Measurements from ENCODE around the gene SHANK1. TPM values are rescaled to one million over a fixed set of nuclear protein-coding genes. Genes with fewer than 3 reads are reported as not detected.

Gene SHANK1
- total and polyA plus RNA-seq, 2 of the 4 experiments (the other 2 are of a cell fraction), result 6.1 to 6.7 TPM

GRCh38 chr19:50645107-50645506 is 74.5 kb downstream of the SHANK1 start:
- Histone ChIP-seq H3K56ac (ENCODE audit: extremely low read depth, insufficient read depth, low read length) (no peak overlapping the region), H4K20me1 (ENCODE audit: insufficient read depth, low read length) (no peaks in the 10 kb centered on the region), H3K4me2 (ENCODE audit: low read depth, low read length) (no peak overlapping the region), H2AFZ (replicated peaks; ENCODE audit: low read length, poor library complexity) (no peak overlapping the region), H3K9ac (ENCODE audit: low read depth, low read length) (no peak overlapping the region), H3K23ac (ENCODE audit: low read depth, low read length) (no peak overlapping the region), H4K5ac (ENCODE audit: low read depth, low read length) (no peak overlapping the region), H3K27ac (ENCODE audit: insufficient read depth, low read length) (no peak overlapping the region), H3K4ac (ENCODE audit: low read depth, low read length) (no peak overlapping the region), H2BK5ac (ENCODE audit: low read depth, low read length, poor library complexity, severe bottlenecking) (no peak overlapping the region), H2BK20ac (ENCODE audit: low read depth, low read length) (no peak overlapping the region), H3K27me3 (ENCODE audit: control insufficient read depth, insufficient read depth, low read length) (peaks cover 3% of the 10 kb centered on the region), H3K18ac (ENCODE audit: low read depth, low read length) (no peak overlapping the region), H3K36me3 (ENCODE audit: control insufficient read depth, insufficient read depth, low read length) (no peaks in the 10 kb centered on the region), H3K79me1 (ENCODE audit: low read depth in 1 of 2, low read length in 2 of 2) (no peaks in the 10 kb centered on the region), H3K4me3 (ENCODE audit: insufficient read depth, low read depth, low read length) (no peak overlapping the region), H2AK5ac (ENCODE audit: low read depth, low read length) (no peak overlapping the region), H2BK120ac (ENCODE audit: low read depth, low read length) (no peak overlapping the region), H3K9me1 (ENCODE audit: insufficient read depth, low read length) (no peaks in the 10 kb centered on the region), H3K4me1 (ENCODE audit: control insufficient read depth, insufficient read depth, low read length) (no peaks in the 10 kb centered on the region), H3K9me3 (ENCODE audit: control insufficient read depth, insufficient read depth, low read length) (no peaks in the 10 kb centered on the region), H2BK15ac (ENCODE audit: low read depth, low read length) (no peak overlapping the region), H4K91ac (ENCODE audit: insufficient read depth, low read depth, low read length) (no peak overlapping the region), H2AK9ac (replicated peaks; ENCODE audit: low read depth, low read length, poor library complexity) (no peak overlapping the region), H3K14ac (replicated peaks; ENCODE audit: low read depth, low read length) (no peak overlapping the region), H4K8ac (ENCODE audit: low read depth in 2 of 2, low read length in 2 of 2) (no peak overlapping the region)
- POLR2A ChIA-PET (ENCODE audit: unreplicated experiment), result no interaction called here
- in situ Hi-C loops (cut with MboI; ENCODE audit: low sequenced_read_pairs), result no loop called here
- intact Hi-C loops (cut with micrococcal nuclease), result no loop called here
- no TSS peak for BruUV-seq (replicated peaks)
- TF ChIP-seq RFX5 (IDR thresholded peaks at IDR 0.05; ENCODE audit: low read depth, low read length) (no peak), MXI1 (IDR thresholded peaks at IDR 0.05; ENCODE audit: borderline replicate concordance, low read depth, low read length) (no peak), NFE2L2 (IDR thresholded peaks at IDR 0.05; ENCODE audit: low read depth, low read length) (no peak)
- 28% methylated on average over 6 of the region's 6 CpGs; no CpG with 5 or more reads in 1 of the 2 experiments for WGBS, 2 experiments (ENCODE audit: extremely low coverage in 2 of 2, insufficient read length in 1 of 2)
- dilution Hi-C loops (cut with HindIII; ENCODE audit: low sequenced_read_pairs, unreplicated experiment), result no loop called here
- ATAC-seq (ENCODE audit: low read depth) (no peak), DNase-seq (no peak)
- CTCF ChIA-PET, result no interaction called here
